ENCODE data around the gene CCDC91.

GRCh38 chr12:28558250-28558649 is 368.0 kb downstream of the CCDC91 start:
- TF ChIP-seq CTCF (IDR thresholded peaks at IDR 0.05) (no peak), POLR2A (IDR thresholded peaks at IDR 0.05) (no peak)
